Duodenal mucosa (tissue), 2 donors: Measurements from ENCODE around the gene CDH13.

ENCODE experiments used
- H3K27ac ChIP-seq: one replicate; pipeline ENCODE4 v1.7.0; 2013; ENCODE audit warnings: low read depth, low read length
- H3K27me3 ChIP-seq, 2 donors: one replicate each; pipeline ENCODE4 v1.7.0; 2013; ENCODE audit warnings: low read length in 2 of 2, control low read depth in 1 of 2; ENCODE audit not compliant: insufficient read depth in 2 of 2, control insufficient read depth in 1 of 2
- H3K36me3 ChIP-seq, 2 donors: one replicate each; pipeline ENCODE4 v1.7.0; 2013; ENCODE audit warnings: low read length in 2 of 2, control low read depth in 1 of 2; ENCODE audit not compliant: insufficient read depth in 2 of 2, control insufficient read depth in 1 of 2
- H3K4me1 ChIP-seq, 2 donors: one replicate each; pipeline ENCODE4 v1.7.0; 2013; ENCODE audit warnings: low read length in 2 of 2, control low read depth in 1 of 2; ENCODE audit not compliant: insufficient read depth in 2 of 2, control insufficient read depth in 1 of 2
- H3K4me3 ChIP-seq, 2 donors: one replicate each; pipeline ENCODE4 v1.7.0; 2013; ENCODE audit warnings: low read length in 2 of 2, low read depth in 1 of 2
- H3K9ac ChIP-seq, 2 donors: one replicate each; pipeline ENCODE4 v1.7.0; 2013; ENCODE audit warnings: low read length in 2 of 2, low read depth in 1 of 2
- H3K9me3 ChIP-seq, 2 donors: one replicate each; pipeline ENCODE4 v1.7.0; 2013; ENCODE audit warnings: low read length in 2 of 2, control low read depth in 1 of 2; ENCODE audit not compliant: control insufficient read depth in 1 of 2

Gene CDH13

GRCh38 chr16:82884320-82884898 lies 257.6 kb downstream of the CDH13 start:
- Histone ChIP-seq H3K27me3 (peaks cover 0 to 3% of the 10 kb centered on the region in 2 donors), H3K4me1 (no peaks in the 10 kb centered on the region), H3K9me3 (no peaks in the 10 kb centered on the region), H3K36me3 (no peaks in the 10 kb centered on the region), H3K9ac (no peak overlapping the region), H3K4me3 (no peak overlapping the region), H3K27ac (no peak overlapping the region)

GRCh38 chr16:82886146-82886545 lies 259.4 kb downstream of the CDH13 start:
- Histone ChIP-seq H3K9me3 (no peaks in the 10 kb centered on the region), H3K4me3 (no peak overlapping the region), H3K36me3 (no peaks in the 10 kb centered on the region), H3K9ac (no peak overlapping the region), H3K4me1 (no peaks in the 10 kb centered on the region), H3K27ac (no peak overlapping the region), H3K27me3 (peaks cover 0 to 3% of the 10 kb centered on the region in 2 donors)

- no peaks in the 10 kb centered on the region for H3K9me3 ChIP-seq
- H3K27ac ChIP-seq = no peak overlapping the region
- H3K27me3 ChIP-seq = no peaks in the 10 kb centered on the region
- H3K9ac ChIP-seq = no peak overlapping the region
- H3K4me3 ChIP-seq = no peak overlapping the region
- no peaks in the 10 kb centered on the region for H3K36me3 ChIP-seq
- no peaks in the 10 kb centered on the region for H3K4me1 ChIP-seq
These were observed 261.8 kb downstream of the CDH13 start for GRCh38 chr16:82888591-82889001.

- no peaks in the 10 kb centered on the region for H3K4me1 ChIP-seq
- H3K27ac ChIP-seq = no peak overlapping the region
- H3K36me3 ChIP-seq = no peaks in the 10 kb centered on the region
- no peaks in the 10 kb centered on the region for H3K9me3 ChIP-seq
- no peaks in the 10 kb centered on the region for H3K27me3 ChIP-seq
- no peak overlapping the region for H3K4me3 ChIP-seq
- no peak overlapping the region for H3K9ac ChIP-seq
These were observed 264.7 kb downstream of the CDH13 start for GRCh38 chr16:82891424-82891823.

GRCh38 chr16:82891918-82892317 lies 265.1 kb downstream of the CDH13 start:
- H3K9me3 ChIP-seq = no peaks in the 10 kb centered on the region
- no peaks in the 10 kb centered on the region for H3K27me3 ChIP-seq
- H3K27ac ChIP-seq = no peak overlapping the region
- H3K4me1 ChIP-seq = no peaks in the 10 kb centered on the region
- H3K36me3 ChIP-seq = no peaks in the 10 kb centered on the region
- no peak overlapping the region for H3K4me3 ChIP-seq
- no peak overlapping the region for H3K9ac ChIP-seq

GRCh38 chr16:82892324-82892723 lies 265.6 kb downstream of the CDH13 start:
- Histone ChIP-seq H3K4me3 (no peak overlapping the region), H3K9ac (no peak overlapping the region), H3K9me3 (no peaks in the 10 kb centered on the region), H3K36me3 (no peaks in the 10 kb centered on the region), H3K4me1 (no peaks in the 10 kb centered on the region), H3K27ac (no peak overlapping the region), H3K27me3 (no peaks in the 10 kb centered on the region)

- no peak overlapping the region for H3K9ac ChIP-seq
- no peak overlapping the region for H3K27ac ChIP-seq
- H3K4me1 ChIP-seq = no peaks in the 10 kb centered on the region
- H3K9me3 ChIP-seq = no peaks in the 10 kb centered on the region
- H3K36me3 ChIP-seq = no peaks in the 10 kb centered on the region
- H3K4me3 ChIP-seq = no peak overlapping the region
- H3K27me3 ChIP-seq = no peaks in the 10 kb centered on the region
These were observed 269.1 kb downstream of the CDH13 start for GRCh38 chr16:82895843-82896242.

GRCh38 chr16:82899006-82899405 lies 272.2 kb downstream of the CDH13 start:
- H3K4me3 ChIP-seq = no peak overlapping the region
- no peaks in the 10 kb centered on the region for H3K27me3 ChIP-seq
- H3K27ac ChIP-seq = no peak overlapping the region
- no peaks in the 10 kb centered on the region for H3K36me3 ChIP-seq
- no peak overlapping the region for H3K9ac ChIP-seq
- H3K9me3 ChIP-seq = no peaks in the 10 kb centered on the region
- H3K4me1 ChIP-seq = no peaks in the 10 kb centered on the region

- Histone ChIP-seq H3K27me3 (no peaks in the 10 kb centered on the region), H3K36me3 (no peaks in the 10 kb centered on the region), H3K9ac (no peak overlapping the region), H3K4me1 (no peaks in the 10 kb centered on the region), H3K4me3 (no peak overlapping the region), H3K27ac (no peak overlapping the region), H3K9me3 (no peaks in the 10 kb centered on the region)
These were observed 273.1 kb downstream of the CDH13 start for GRCh38 chr16:82899731-82900450.

GRCh38 chr16:82900559-82900958 lies 273.8 kb downstream of the CDH13 start:
- Histone ChIP-seq H3K27ac (no peak overlapping the region), H3K9ac (no peak overlapping the region), H3K4me3 (no peak overlapping the region), H3K36me3 (no peaks in the 10 kb centered on the region), H3K9me3 (no peaks in the 10 kb centered on the region), H3K27me3 (no peaks in the 10 kb centered on the region), H3K4me1 (no peaks in the 10 kb centered on the region)
